Body of pancreas (tissue), 4 donors: ENCODE measurements around the gene BMPER.

Source experiments
- CTCF ChIP-seq, 7 experiments: fragments of 450-650 bp in 4 of 7; fragments of 200-600 bp in 3 of 7; sonication (generic) in 3 of 7; IDR thresholded peaks; one replicate each; pipeline ENCODE4 v1.5.1; 2016 to 2019; ENCODE audit warnings: antibody characterized with exemption in 7 of 7
- POLR2A ChIP-seq, 3 donors: fragments of 450-650 bp; IDR thresholded peaks; one replicate each; pipeline ENCODE4 v1.6.1; 2016; ENCODE audit warnings: antibody characterized with exemption in 3 of 3, mild to moderate bottlenecking in 2 of 3

GRCh38 chr7:33971106-33971505, 65.8 kb downstream of the BMPER start:
- no peak for TF ChIP-seq CTCF (IDR thresholded peaks at IDR 0.05)
- TF ChIP-seq POLR2A (IDR thresholded peaks at IDR 0.05): no peak
